ENCODE data around the gene FRMPD3. TPM values are rescaled to one million over a fixed set of nuclear protein-coding genes. Genes with fewer than 3 reads are reported as not detected.

The FRMPD3 gene
- total RNA-seq, 4 donors from 2014 or later: 0.27 TPM; not detected in 3

DNA sequence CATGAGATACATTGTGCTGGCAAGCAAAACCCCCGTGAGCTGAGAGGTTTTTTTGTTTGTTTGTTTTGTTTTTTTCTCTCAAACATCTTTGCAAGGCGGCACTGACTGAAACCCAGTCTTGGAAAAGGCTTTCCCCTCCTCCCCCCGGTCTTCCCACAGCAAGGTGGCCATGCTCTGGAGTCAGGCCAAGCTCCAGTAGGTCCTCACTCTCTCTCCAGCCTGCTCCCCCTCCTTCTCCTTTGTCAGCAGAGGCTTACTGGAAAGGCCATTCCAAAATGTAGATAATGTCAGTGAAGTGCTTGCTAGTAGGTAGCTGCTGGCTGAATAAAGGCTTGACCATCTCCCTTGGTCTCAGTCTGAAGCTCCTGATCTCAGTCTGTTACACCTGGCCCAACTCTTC is 32.6 kb downstream of the FRMPD3 start:
- TF ChIP-seq, protein P1, sequence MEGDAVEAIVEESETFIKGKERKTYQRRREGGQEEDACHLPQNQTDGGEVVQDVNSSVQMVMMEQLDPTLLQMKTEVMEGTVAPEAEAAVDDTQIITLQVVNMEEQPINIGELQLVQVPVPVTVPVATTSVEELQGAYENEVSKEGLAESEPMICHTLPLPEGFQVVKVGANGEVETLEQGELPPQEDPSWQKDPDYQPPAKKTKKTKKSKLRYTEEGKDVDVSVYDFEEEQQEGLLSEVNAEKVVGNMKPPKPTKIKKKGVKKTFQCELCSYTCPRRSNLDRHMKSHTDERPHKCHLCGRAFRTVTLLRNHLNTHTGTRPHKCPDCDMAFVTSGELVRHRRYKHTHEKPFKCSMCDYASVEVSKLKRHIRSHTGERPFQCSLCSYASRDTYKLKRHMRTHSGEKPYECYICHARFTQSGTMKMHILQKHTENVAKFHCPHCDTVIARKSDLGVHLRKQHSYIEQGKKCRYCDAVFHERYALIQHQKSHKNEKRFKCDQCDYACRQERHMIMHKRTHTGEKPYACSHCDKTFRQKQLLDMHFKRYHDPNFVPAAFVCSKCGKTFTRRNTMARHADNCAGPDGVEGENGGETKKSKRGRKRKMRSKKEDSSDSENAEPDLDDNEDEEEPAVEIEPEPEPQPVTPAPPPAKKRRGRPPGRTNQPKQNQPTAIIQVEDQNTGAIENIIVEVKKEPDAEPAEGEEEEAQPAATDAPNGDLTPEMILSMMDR (IDR thresholded peaks at IDR 0.05): no peak
- TF ChIP-seq POLR2A (IDR thresholded peaks at IDR 0.05): no peak
- H3K9me3 ChIP-seq: no peaks in the 10 kb centered on the region
- H3K27me3 ChIP-seq: no peaks in the 10 kb centered on the region
- no peaks in the 10 kb centered on the region for H3K4me1 ChIP-seq
- DNase-seq: no peak
- no peaks in the 10 kb centered on the region for H3K36me3 ChIP-seq
- no peak overlapping the region for H3K4me3 ChIP-seq
- H3K27ac ChIP-seq: no peak overlapping the region

GRCh38 chrX:107484002-107484726 is 34.7 kb downstream of the FRMPD3 start:
- no peak for DNase-seq
- no peak overlapping the region for H3K27ac ChIP-seq
- TF ChIP-seq, protein P1 (IDR thresholded peaks at IDR 0.05): no peak
- no peak for TF ChIP-seq POLR2A (IDR thresholded peaks at IDR 0.05)
- no peaks in the 10 kb centered on the region for H3K27me3 ChIP-seq
- no peaks in the 10 kb centered on the region for H3K4me1 ChIP-seq
- H3K9me3 ChIP-seq: no peaks in the 10 kb centered on the region
- no peaks in the 10 kb centered on the region for H3K36me3 ChIP-seq
- H3K4me3 ChIP-seq: no peak overlapping the region

- no peak overlapping the region for H3K4me3 ChIP-seq
- no peaks in the 10 kb centered on the region for H3K27me3 ChIP-seq
- no peak for DNase-seq
- no peak for TF ChIP-seq POLR2A (IDR thresholded peaks at IDR 0.05)
- TF ChIP-seq, protein P1 (IDR thresholded peaks at IDR 0.05): no peak
- H3K36me3 ChIP-seq: no peaks in the 10 kb centered on the region
- H3K4me1 ChIP-seq: no peaks in the 10 kb centered on the region
- no peak overlapping the region for H3K27ac ChIP-seq
- H3K9me3 ChIP-seq: no peaks in the 10 kb centered on the region
Measured at GRCh38 chrX:107485013-107485412, 35.6 kb downstream of the FRMPD3 start.

GRCh38 chrX:107493141-107493540 is 43.7 kb downstream of the FRMPD3 start:
- DNase-seq: no peak
- no peaks in the 10 kb centered on the region for H3K4me1 ChIP-seq
- no peaks in the 10 kb centered on the region for H3K36me3 ChIP-seq
- H3K4me3 ChIP-seq: no peak overlapping the region
- no peak overlapping the region for H3K27ac ChIP-seq
- TF ChIP-seq, protein P1 (IDR thresholded peaks at IDR 0.05): no peak
- no peak for TF ChIP-seq POLR2A (IDR thresholded peaks at IDR 0.05)
- H3K9me3 ChIP-seq: no peaks in the 10 kb centered on the region
- no peaks in the 10 kb centered on the region for H3K27me3 ChIP-seq

- Histone ChIP-seq H3K4me3 (no peak overlapping the region), H3K27me3 (no peaks in the 10 kb centered on the region), H3K4me1 (no peaks in the 10 kb centered on the region), H3K9me3 (no peaks in the 10 kb centered on the region), H3K27ac (no peak overlapping the region), H3K36me3 (no peaks in the 10 kb centered on the region)
- no peak for DNase-seq
- no peak for TF ChIP-seq POLR2A (IDR thresholded peaks at IDR 0.05)
Measured at GRCh38 chrX:107496786-107497185, 47.3 kb downstream of the FRMPD3 start.

Other genes with a start within 250 kb of the FRMPD3 start
- gene NUP62CL, start 243.2 kb upstream of the FRMPD3 start, total RNA-seq: 10 to 100 TPM in 2 of 4 donors, 1 to 10 TPM in 1, not detected in 1; 1.2 to 26.4 (median 11.9) TPM
- gene DNAAF6, start 243.0 kb upstream of the FRMPD3 start, total RNA-seq: not detected
- gene PRPS1, start 178.9 kb downstream of the FRMPD3 start, total RNA-seq: 10 to 100 TPM in 2 of 4 donors, 1 to 10 TPM in 2; 2.6 to 43.7 (median 9.3) TPM

All from Peyer's patch (tissue), 4 donors.